HG02943 (cell line): ENCODE data around the gene SPATA18.

Experiments
- ATAC-seq: cut with Tn5 transposase; IDR thresholded peaks from one replicate; pipeline ENCODE4 v1.9.1; 2021; ENCODE audit warnings: mild to moderate bottlenecking, low read depth, moderate library complexity; ENCODE audit not compliant: unreplicated experiment

The SPATA18 gene, protein sequence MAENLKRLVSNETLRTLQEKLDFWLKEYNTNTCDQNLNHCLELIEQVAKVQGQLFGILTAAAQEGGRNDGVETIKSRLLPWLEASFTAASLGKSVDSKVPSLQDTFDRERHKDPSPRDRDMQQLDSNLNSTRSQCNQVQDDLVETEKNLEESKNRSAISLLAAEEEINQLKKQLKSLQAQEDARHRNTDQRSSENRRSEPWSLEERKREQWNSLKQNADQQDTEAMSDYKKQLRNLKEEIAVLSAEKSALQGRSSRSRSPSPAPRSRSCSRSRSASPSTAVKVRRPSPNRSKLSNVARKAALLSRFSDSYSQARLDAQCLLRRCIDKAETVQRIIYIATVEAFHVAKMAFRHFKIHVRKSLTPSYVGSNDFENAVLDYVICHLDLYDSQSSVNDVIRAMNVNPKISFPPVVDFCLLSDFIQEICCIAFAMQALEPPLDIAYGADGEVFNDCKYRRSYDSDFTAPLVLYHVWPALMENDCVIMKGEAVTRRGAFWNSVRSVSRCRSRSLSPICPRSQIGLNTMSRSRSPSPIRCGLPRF

DNA sequence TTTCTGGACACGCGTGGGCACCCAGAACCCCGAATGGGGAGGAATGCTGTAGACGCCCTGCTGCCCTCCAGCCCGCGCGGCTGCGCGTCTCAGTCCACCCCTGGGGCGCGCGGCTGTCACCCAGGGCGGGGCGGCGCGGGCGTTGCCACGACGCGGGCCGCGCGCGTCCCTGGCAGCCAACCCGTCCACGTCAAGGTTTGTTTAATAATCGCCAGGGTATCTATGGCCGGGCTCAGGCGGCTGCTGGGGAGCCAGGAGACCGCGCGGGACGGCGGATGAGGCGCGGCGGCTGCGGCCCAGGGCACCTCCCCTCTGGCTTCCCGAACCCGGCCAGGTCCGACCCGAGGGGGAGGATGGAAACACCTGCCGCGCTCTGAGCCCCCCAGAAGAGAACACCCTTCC is at the start of gene SPATA18:
Gene SPATA18, plus strand, starts transcription at position 92 of the 402 bp plus-strand sequence. CDS start 401 bp downstream, outside the sequence.
- ATAC-seq = peak; percentile 54

- no peak for ATAC-seq
Measured at GRCh38 chr4:52001616-52002015, 49.5 kb upstream of the SPATA18 start.

DNA sequence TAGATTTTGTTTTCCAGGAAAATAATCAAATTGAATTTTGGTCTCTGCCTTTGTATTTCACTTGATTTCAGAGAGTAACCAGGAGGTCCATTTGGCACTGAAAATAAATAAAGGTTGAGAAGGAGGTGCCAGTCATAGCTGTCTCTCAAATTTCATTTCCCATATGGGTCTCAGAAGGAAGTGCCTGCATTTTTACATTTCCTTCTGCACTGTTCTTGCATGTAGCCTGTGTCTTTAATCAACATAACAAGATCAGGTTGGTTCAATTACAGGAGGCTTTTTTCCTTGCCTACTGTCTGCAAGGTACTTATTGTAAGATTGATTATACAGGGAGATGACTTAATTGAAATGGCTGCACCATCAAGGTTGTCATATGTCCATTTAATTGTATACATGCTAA is 46.7 kb upstream of the SPATA18 start:
- no peak for ATAC-seq

GRCh38 chr4:52005604-52006273 is 45.4 kb upstream of the SPATA18 start:
- no peak for ATAC-seq

- ATAC-seq = no peak
Measured at GRCh38 chr4:52006887-52007286, 44.2 kb upstream of the SPATA18 start.

- no peak for ATAC-seq
Measured at GRCh38 chr4:52010986-52011385, 40.1 kb upstream of the SPATA18 start.

- ATAC-seq = no peak
Measured at GRCh38 chr4:52012651-52013050, 38.5 kb upstream of the SPATA18 start.

- no peak for ATAC-seq
Measured at GRCh38 chr4:52014903-52015302, 36.2 kb upstream of the SPATA18 start.

- ATAC-seq = no peak
Measured at GRCh38 chr4:52015366-52015765, 35.7 kb upstream of the SPATA18 start.

- ATAC-seq = no peak
Measured at GRCh38 chr4:52016981-52017380, 34.1 kb upstream of the SPATA18 start.

- ATAC-seq = no peak
Measured at GRCh38 chr4:52017814-52018213, 33.3 kb upstream of the SPATA18 start.

DNA sequence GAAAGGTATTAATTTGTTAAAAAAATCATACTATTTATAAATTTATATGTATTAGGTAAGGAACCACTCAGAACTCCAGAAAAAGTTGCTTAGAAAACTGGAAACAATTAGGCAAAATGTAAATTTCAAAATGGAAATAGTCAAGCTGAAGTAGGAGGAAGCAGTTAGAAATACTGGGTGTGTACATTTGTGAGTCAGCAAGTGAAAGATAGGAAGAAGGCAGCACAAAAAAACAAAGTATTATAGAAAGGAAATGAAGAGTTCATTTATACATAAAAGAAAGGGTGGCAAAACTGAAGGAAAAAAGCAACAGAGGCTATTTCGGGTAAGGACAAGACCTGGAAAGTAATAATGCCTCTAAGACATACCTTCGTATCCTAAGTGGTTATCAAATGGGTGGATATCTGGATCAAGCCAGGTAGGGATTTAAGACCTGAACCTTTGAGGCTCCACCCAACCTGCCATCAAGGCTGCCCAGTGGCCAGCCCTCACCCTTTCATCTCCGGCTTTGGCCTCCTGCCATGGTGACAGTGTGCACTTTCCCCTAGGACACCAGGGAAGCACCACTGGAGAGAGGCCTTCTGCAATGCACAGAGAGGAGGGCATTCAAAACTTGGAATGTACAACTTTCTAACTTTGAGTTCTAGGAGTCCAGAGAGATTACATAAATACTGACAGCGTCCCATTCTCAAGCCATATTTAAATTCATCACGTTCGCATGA is 31.0 kb upstream of the SPATA18 start, which contains the start of gene LRRC66:
Gene LRRC66, minus strand, starts transcription at position 428 of the 722 bp plus-strand sequence. CDS start 2,750 bp downstream, outside the sequence.
- no peak for ATAC-seq

- no peak for ATAC-seq
Measured at GRCh38 chr4:52028970-52029369, 22.1 kb upstream of the SPATA18 start.

DNA sequence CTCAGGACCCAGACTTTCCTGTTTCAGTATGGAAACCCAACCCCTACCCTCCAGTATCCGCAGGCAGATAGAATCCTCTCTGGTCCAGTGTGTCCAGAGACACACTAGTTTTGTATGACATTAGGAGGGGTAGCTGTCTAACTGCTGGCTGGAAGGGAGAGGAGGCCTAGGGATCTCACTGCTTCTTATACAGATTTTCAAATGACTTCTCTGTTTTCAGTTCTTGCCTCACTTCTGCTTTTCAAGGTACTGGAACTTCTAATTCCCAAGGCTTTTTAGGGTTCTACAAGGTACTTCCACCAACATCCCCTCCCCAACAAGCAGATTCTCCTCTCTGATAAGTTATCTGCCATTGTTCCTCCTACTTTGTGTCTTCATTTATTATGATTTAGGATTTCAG is 19.1 kb upstream of the SPATA18 start:
- no peak for ATAC-seq

DNA sequence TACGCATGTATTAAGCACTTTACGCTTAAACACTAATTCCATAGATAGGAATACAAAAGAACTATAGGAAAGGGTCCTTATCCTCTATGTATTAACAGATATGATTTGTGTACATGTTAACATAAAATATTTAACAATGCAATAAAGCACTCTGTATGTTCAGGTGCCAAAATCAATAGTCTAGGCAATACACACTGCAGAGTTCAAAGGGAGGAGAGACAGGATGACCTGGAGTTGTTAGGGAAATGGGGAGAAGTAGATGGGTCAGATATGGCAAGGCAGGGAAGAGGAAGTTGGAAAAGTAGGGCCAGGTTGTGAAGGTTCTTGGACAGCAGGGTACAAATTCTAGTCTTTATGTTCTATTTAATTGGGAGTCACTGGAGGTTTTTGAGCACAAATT is 15.9 kb upstream of the SPATA18 start:
- no peak for ATAC-seq

- no peak for ATAC-seq
Measured at GRCh38 chr4:52036886-52037530, 14.1 kb upstream of the SPATA18 start.

DNA sequence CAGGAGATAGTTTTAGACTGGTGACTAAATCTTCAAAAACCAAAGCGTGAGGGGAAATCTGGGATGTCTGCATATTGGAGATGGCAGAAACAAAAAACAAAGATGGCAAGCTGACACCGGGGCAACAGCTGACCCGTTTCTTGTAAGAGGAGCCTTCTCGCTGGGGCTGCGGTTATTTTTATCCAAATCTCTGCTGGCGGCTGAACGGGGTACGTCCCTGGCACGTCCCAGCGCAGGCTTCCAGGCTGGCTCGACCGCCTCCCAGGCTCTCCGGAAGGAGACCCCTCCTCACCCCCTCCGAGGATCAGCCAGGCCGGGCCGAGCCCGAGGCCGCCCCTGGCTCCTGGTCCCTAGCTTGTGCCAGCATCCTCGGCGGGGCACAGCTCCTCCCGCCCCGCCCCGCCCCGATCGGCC is 13.4 kb upstream of the SPATA18 start:
- peak; percentile 50 for ATAC-seq

- peak; percentile 91 for ATAC-seq
Measured at GRCh38 chr4:52038103-52038912, 12.8 kb upstream of the SPATA18 start, which contains the start of gene SGCB. TSS of gene SGCB (minus strand) at chr4:52038299. CDS start at chr4:52038259, 40 bp downstream.

DNA sequence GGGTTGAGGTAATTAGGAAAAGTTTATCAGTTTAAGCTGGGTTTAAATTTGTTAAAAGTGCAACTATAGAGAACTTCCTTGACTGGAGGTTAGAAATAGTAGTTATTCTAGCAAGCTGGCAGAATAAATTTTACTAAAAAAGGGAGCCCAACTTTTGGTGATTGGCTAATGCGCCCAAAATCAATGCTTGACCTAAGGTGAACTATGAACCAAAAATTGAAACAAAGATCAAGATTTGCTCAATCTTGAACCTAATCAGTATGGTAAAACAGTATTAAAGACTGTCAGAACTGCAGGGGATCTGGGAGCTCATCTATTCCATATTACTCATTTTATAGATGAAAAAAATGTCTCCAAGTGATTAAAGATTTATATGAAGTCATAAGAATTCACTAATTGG is 6.1 kb upstream of the SPATA18 start:
- no peak for ATAC-seq
